ENCODE measurements around the gene PITPNM3. TPM values are rescaled to one million over a fixed set of nuclear protein-coding genes. Genes with fewer than 3 reads are reported as not detected.

Gene PITPNM3
- total and polyA plus RNA-seq, 12 donors, result 0.12 to 0.70 (median 0.33) TPM

GRCh38 chr17:6578491-6578890 lies 22.1 kb upstream of the PITPNM3 start:
- intact Hi-C loops (cut with DNase I), result loop anchor here in 1 of 10 donors (10.0 kb wide), 1 partner anchor 104 kb away; no protein-coding TSS in a partner anchor
- Histone ChIP-seq H3K4me3 (no peak overlapping the region), H3K27ac (no peak overlapping the region), H3K36me3 (peaks cover 0 to 57% (median 8%) of the 10 kb centered on the region in 9 donors), H3K27me3 (no peaks in the 10 kb centered on the region), H3K4me1 (peaks cover 3 to 21% (median 15%) of the 10 kb centered on the region in 9 donors), H3K9me3 (peaks cover 0 to 4% (median 0%) of the 10 kb centered on the region in 11 donors)
- WGBS, 2 donors, result 78 to 85% methylated on average over 6 of the region's 6 CpGs
- no peak for TF ChIP-seq CTCF (IDR thresholded peaks at IDR 0.05)
- ATAC-seq (no peak), DNase-seq (no peak)

- H3K36me3 ChIP-seq, result peaks cover 0 to 50% (median 8%) of the 10 kb centered on the region in 9 donors
- intact Hi-C loops (cut with DNase I), result loop anchor here in 1 of 10 donors (10.0 kb wide), 1 partner anchor 103 kb away; no protein-coding TSS in a partner anchor
- 91 to 92% methylated on average over 7 of the region's 7 CpGs for WGBS, 2 donors
These were observed 21.4 kb upstream of the PITPNM3 start for GRCh38 chr17:6577686-6578263.

GRCh38 chr17:6576038-6576785 lies 19.9 kb upstream of the PITPNM3 start:
- Histone ChIP-seq H3K9me3 (no peaks in the 10 kb centered on the region), H3K36me3 (peaks cover 0 to 35% (median 0%) of the 10 kb centered on the region in 9 donors), H3K27ac (peak overlapping the region in 1 of 10 donors; percentile 67), H3K4me1 (peaks cover 3 to 21% (median 15%) of the 10 kb centered on the region in 9 donors), H3K27me3 (no peaks in the 10 kb centered on the region), H3K4me3 (no peak overlapping the region)
- TF ChIP-seq CTCF (IDR thresholded peaks at IDR 0.05), result no peak
- WGBS, 2 donors, result 83 to 93% methylated on average over 7 of the region's 7 CpGs
- no peak for DNase-seq
- intact Hi-C loops (cut with DNase I), result loop anchor here in 1 of 10 donors (10.0 kb wide), 1 partner anchor 101 kb away; no protein-coding TSS in a partner anchor
- ATAC-seq, result no peak

More at GRCh38 chr17:6577686-6578263, 21.4 kb upstream of the PITPNM3 start:
- no peak overlapping the region for H3K27ac ChIP-seq
- no peaks in the 10 kb centered on the region for H3K27me3 ChIP-seq
- H3K4me3 ChIP-seq, result no peak overlapping the region
- no peak for TF ChIP-seq CTCF (IDR thresholded peaks at IDR 0.05)
- ATAC-seq, result no peak
- peaks cover 0 to 4% (median 0%) of the 10 kb centered on the region in 11 donors for H3K9me3 ChIP-seq
- peaks cover 3 to 21% (median 15%) of the 10 kb centered on the region in 9 donors for H3K4me1 ChIP-seq
- no peak for DNase-seq

GRCh38 chr17:6575596-6575988 lies 19.2 kb upstream of the PITPNM3 start:
- intact Hi-C loops (cut with DNase I), result loop anchor here in 1 of 10 donors (10.0 kb wide), 1 partner anchor 101 kb away; no protein-coding TSS in a partner anchor
- Histone ChIP-seq H3K4me3 (no peak overlapping the region), H3K4me1 (peaks cover 3 to 21% (median 15%) of the 10 kb centered on the region in 9 donors), H3K27ac (peak overlapping the region in 4 of 10 donors; percentile 5 to 67 (median 21)), H3K27me3 (no peaks in the 10 kb centered on the region), H3K36me3 (peaks cover 0 to 35% (median 0%) of the 10 kb centered on the region in 9 donors), H3K9me3 (no peaks in the 10 kb centered on the region)
- DNase-seq (no peak), ATAC-seq (no peak)
- no peak for TF ChIP-seq CTCF (IDR thresholded peaks at IDR 0.05)
- 74 to 81% methylated on average over 5 of the region's 5 CpGs for WGBS, 2 donors
